CD4-positive, CD25-positive, alpha-beta regulatory T cell (primary cell): ENCODE measurements around the gene SLC25A22. TPM values are rescaled to one million over a fixed set of nuclear protein-coding genes. Genes with fewer than 3 reads are reported as not detected.
A peak's percentile ranks its signal among the peaks of the same experiment; 100 is the strongest.

Experiments
- ATAC-seq, 2 donors: fragments of 150-1000 bp; cut with Tn5 transposase; one replicate each; pipeline ENCODE4 v1.10.0; 2021; ENCODE audit warnings: low read depth in 2 of 2, moderate number of reproducible peaks in 2 of 2, moderate library complexity in 1 of 2
- DNase-seq, 3 donors: peaks; one replicate each; pipeline versions ENCODE4 v3.0.0 to v3.0.0-alpha.2; 2012 to 2022; ENCODE audit warnings: mixed read lengths in 1 of 3
- H3K27ac ChIP-seq: one replicate; pipeline ENCODE4 v1.7.0; 2013; ENCODE audit warnings: mild to moderate bottlenecking, low read length; ENCODE audit not compliant: insufficient read depth, poor library complexity, severe bottlenecking
- H3K27me3 ChIP-seq: one replicate; pipeline ENCODE4 v1.7.0; 2013; ENCODE audit warnings: low read length; ENCODE audit not compliant: control insufficient read depth, insufficient read depth
- H3K36me3 ChIP-seq: one replicate; pipeline ENCODE4 v1.7.0; 2013; ENCODE audit warnings: mild to moderate bottlenecking, low read length, moderate library complexity; ENCODE audit not compliant: control insufficient read depth, insufficient read depth
- H3K4me1 ChIP-seq: 2 replicates; pipeline ENCODE4 v1.7.0; 2013; ENCODE audit warnings: mild to moderate bottlenecking, low read length; ENCODE audit not compliant: insufficient read depth, control insufficient read depth, poor library complexity, severe bottlenecking
- H3K4me3 ChIP-seq: one replicate; pipeline ENCODE4 v1.7.0; 2013; ENCODE audit warnings: low read depth, mild to moderate bottlenecking, low read length, moderate library complexity
- H3K9me3 ChIP-seq, 2 experiments: 1 replicate in 1 of 2; 2 replicates in 1 of 2; pipeline ENCODE4 v1.7.0; 2013; ENCODE audit warnings: low read length in 2 of 2, mild to moderate bottlenecking in 1 of 2, moderate library complexity in 1 of 2; ENCODE audit not compliant: control insufficient read depth in 2 of 2
- H3K27ac Mint-ChIP-seq, 3 donors: one replicate each; pipeline ENCODE4 v1.8.0; 2020 to 2022; ENCODE audit warnings: mild to moderate bottlenecking in 3 of 3, mixed read lengths in 3 of 3, moderate library complexity in 2 of 3
- H3K27me3 Mint-ChIP-seq: one replicate; pipeline ENCODE4 v1.8.0; 2022; ENCODE audit warnings: mild to moderate bottlenecking, mixed read lengths
- H3K36me3 Mint-ChIP-seq: one replicate; pipeline ENCODE4 v1.8.0; 2020; ENCODE audit warnings: mixed read lengths
- H3K4me1 Mint-ChIP-seq, 4 donors: one replicate each; pipeline ENCODE4 v1.8.0; 2020 to 2022; ENCODE audit warnings: mixed read lengths in 4 of 4, mild to moderate bottlenecking in 1 of 4
- H3K4me3 Mint-ChIP-seq, 4 donors: one replicate each; pipeline ENCODE4 v1.8.0; 2020 to 2022; ENCODE audit warnings: mild to moderate bottlenecking in 4 of 4, mixed read lengths in 4 of 4, moderate library complexity in 3 of 4
- H3K9me3 Mint-ChIP-seq, 7 donors: one replicate each; pipeline ENCODE4 v1.8.0; 2020 to 2022; ENCODE audit warnings: mixed read lengths in 7 of 7, mild to moderate bottlenecking in 3 of 7, moderate library complexity in 2 of 7
- polyA plus RNA-seq, 4 donors: library from polyadenylated mRNA; unstranded; fragments of 300-500 nt; fragmentation: Illumina TruSeq; gene quantifications; one replicate each; pipeline ENCODE4 v1.2.3, GENCODE V29; 2021
- total RNA-seq: library from RNA; stranded (reverse); gene quantifications from one replicate; pipeline ENCODE4 v1.2.3, GENCODE V29; 2022

The SLC25A22 gene
- total and polyA plus RNA-seq, 5 donors from 2014 or later: 5.3 to 20.3 (median 6.6) TPM

DNA sequence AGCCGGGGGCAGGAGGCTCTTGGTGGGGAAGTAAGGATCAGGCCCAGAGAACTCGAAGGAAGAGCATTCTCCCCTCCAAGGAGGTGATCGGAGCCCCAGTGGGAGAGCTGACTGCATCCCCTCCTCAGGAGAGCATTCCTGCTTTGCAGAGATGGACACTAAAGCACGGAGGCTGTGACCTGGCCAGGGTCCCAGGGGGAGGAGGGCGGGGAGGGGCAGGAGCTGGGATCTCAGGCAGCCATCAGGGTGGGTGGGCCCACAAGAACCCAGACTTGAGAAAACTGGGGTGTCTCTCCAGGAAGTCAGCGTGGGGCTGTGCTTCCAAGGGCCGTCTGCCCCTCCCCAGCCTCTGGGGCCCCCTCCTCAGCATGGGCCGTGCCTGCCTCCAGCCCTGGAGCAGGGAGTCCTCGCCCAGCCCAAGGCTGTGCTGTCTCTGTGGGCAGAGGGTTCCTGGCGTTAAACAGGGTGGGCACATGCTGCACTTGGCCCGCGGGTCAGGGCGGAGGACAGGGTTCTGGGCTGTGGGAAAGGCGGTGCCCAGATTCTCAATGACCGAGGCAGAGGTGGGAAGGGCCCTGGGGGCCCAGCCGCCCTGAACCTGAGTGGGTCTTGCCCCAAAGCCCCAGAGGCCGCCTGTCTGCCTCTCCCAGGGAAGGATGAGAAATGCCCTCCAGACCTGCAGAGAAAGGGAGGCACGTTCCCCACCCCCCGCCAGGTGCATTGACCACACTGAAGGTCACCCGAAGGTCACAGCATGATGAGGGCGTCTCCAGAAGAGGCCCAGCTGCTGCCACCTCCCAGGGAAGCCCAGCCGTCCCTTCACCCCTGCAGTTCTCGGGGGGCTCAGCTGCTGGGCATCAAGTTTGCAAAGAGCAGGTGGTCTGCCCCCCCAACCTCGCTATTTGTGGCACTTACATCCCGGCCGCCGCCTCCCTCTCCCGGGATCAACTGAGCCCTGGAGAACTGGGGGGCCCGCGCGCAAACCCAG lies 8.8 kb downstream of the SLC25A22 start:
- Mint-ChIP-seq H3K27ac (no peak overlapping the region), H3K4me3 (peak overlapping the region in 1 of 4 donors; percentile 61)

DNA sequence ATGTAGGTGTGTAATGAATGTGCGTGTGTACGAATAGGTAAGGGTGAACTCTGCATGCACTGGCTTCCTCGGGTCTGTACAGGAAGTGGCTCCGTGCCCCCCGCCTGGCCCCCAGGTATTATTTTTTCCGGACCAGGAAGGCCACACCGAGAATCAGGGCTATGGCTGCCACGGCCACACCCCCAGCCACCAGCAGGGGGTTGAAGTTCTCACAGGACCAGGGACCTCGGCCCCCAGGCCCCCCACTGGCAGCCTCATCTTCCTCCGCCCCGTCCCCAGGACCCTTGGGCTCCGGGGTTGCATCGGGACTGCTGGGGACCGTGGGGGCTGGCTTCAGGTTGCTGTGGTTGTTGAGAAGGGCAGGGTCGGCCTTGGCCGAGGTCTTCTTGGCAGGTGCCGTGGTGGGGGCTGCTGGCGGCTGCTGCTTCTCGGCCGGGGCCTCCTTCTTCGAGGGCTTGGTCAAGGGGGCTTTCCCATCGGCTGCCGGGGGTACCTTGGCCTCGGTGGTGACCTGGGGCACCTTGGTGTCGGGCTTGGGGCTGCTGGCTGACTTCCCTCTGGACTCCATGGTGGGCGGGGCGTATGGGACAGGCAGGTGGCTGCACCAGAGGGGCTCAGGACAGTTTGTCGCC lies 10.0 kb downstream of the SLC25A22 start:
- Histone ChIP-seq H3K36me3 (no peaks in the 10 kb centered on the region), H3K9me3 (no peaks in the 10 kb centered on the region), H3K27me3 (no peaks in the 10 kb centered on the region), H3K4me3 (no peak overlapping the region), H3K27ac (no peak overlapping the region), H3K4me1 (peaks cover 17% of the 10 kb centered on the region)
- H3K4me1 Mint-ChIP-seq: peaks cover 0 to 22% (median 4%) of the 10 kb centered on the region in 4 donors
- H3K4me3 Mint-ChIP-seq: peak overlapping the region in 1 of 4 donors; percentile 92
- ATAC-seq: no peak
- no peak overlapping the region for H3K27ac Mint-ChIP-seq
- no peaks in the 10 kb centered on the region for H3K36me3 Mint-ChIP-seq
- H3K27me3 Mint-ChIP-seq: no peaks in the 10 kb centered on the region
- no peaks in the 10 kb centered on the region for H3K9me3 Mint-ChIP-seq
- DNase-seq: no peak

More for the DNA sequence above, 8.8 kb downstream of the SLC25A22 start:
- H3K9me3 Mint-ChIP-seq: no peaks in the 10 kb centered on the region
- no peak overlapping the region for H3K4me3 ChIP-seq
- peaks cover 17% of the 10 kb centered on the region for H3K4me1 ChIP-seq
- no peak for ATAC-seq
- no peaks in the 10 kb centered on the region for H3K9me3 ChIP-seq
- no peaks in the 10 kb centered on the region for H3K36me3 Mint-ChIP-seq
- no peak for DNase-seq
- H3K4me1 Mint-ChIP-seq: peaks cover 0 to 22% (median 4%) of the 10 kb centered on the region in 4 donors
- H3K36me3 ChIP-seq: peaks cover 6% of the 10 kb centered on the region
- no peaks in the 10 kb centered on the region for H3K27me3 Mint-ChIP-seq
- no peak overlapping the region for H3K27ac ChIP-seq
- no peaks in the 10 kb centered on the region for H3K27me3 ChIP-seq

DNA sequence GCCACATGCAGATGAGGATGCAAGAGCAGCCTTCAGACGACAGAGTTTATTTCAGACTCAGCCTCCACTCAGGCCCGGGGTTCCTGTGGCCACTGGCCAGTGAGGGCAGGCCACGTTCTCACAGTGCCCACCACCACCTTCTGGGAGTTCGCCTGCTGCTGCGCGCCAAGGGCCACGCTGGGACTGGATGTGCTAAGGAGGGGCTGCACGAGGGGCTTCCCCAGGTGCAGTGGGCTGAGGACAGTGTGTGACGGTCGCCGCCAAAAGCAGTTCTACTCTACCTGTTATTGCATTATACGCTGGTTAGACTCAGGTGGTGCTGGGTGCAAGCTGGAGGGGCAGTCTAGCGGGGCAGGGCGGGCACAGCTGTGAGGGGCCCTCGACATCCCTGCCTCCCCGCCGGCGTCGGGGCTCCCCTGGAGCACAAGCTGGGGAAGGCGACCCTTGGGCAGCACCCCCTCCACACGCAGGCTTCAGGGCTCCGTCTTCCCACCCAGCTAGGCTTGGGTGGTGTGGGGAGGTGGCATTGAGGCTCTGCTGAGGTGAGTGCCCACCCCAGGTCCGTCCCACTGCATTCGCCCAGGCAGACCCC lies 10.9 kb downstream of the SLC25A22 start:
- Mint-ChIP-seq H3K36me3 (no peaks in the 10 kb centered on the region), H3K4me3 (no peak overlapping the region), H3K4me1 (peaks cover 0 to 22% (median 4%) of the 10 kb centered on the region in 4 donors), H3K27me3 (no peaks in the 10 kb centered on the region), H3K27ac (no peak overlapping the region), H3K9me3 (no peaks in the 10 kb centered on the region)
- ATAC-seq (no peak), DNase-seq (no peak)
- no peaks in the 10 kb centered on the region for H3K27me3 ChIP-seq
- no peak overlapping the region for H3K27ac ChIP-seq
- no peak overlapping the region for H3K4me3 ChIP-seq
- H3K4me1 ChIP-seq: peaks cover 17% of the 10 kb centered on the region
- no peaks in the 10 kb centered on the region for H3K9me3 ChIP-seq
- H3K36me3 ChIP-seq: no peaks in the 10 kb centered on the region

DNA sequence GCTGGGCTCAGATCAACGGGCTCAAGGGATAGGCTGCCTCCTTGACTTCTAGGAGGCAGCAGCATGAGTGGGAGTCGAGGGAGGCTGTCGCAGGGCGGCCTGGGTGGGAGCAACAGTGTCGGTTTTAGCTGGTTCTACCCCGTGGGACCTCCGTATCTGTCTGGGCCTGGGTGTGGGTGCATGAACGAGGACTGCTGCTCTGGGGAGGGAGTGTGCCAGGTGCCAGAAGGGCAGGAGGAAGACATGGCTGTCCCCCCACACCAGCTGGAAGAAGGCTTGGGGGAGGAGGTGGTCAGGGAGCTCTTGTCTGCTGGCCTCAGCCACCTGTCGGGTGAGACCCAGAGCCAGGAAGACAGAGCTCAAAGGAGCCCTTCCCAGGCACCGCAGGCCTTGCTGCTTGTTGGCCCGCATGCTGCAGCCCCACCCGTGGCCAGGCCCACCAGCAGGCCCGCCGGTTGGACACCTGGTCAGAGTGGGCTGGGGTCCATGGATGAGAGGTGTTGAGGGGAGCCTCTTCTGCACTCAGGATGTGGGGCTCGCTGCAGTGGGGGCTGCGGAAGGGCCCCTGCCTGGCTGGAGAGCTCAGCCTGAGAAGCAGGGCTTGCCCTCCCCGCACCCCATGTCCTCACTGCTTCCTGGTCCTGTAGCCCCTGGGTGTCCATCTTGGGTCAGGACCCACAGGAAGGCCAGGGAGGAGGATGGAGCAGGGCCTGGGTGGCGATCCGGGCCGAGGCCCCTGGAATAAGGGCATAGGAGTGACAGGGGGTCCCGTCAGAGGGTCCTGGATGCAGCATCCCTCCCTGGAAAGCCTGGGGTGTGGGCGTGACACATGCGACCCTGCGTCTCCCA lies 11.6 kb downstream of the SLC25A22 start:
- H3K9me3 Mint-ChIP-seq: no peaks in the 10 kb centered on the region
- no peak overlapping the region for H3K27ac Mint-ChIP-seq
- H3K27me3 ChIP-seq: no peaks in the 10 kb centered on the region
- H3K36me3 ChIP-seq: no peaks in the 10 kb centered on the region
- DNase-seq: no peak
- ATAC-seq: no peak
- H3K4me1 ChIP-seq: peaks cover 17% of the 10 kb centered on the region
- no peaks in the 10 kb centered on the region for H3K36me3 Mint-ChIP-seq
- no peak overlapping the region for H3K4me3 ChIP-seq
- H3K9me3 ChIP-seq: no peaks in the 10 kb centered on the region
- H3K27ac ChIP-seq: no peak overlapping the region
- H3K4me3 Mint-ChIP-seq: peak overlapping the region in 1 of 4 donors; percentile 41
- H3K4me1 Mint-ChIP-seq: peaks cover 0 to 24% (median 4%) of the 10 kb centered on the region in 4 donors
- no peaks in the 10 kb centered on the region for H3K27me3 Mint-ChIP-seq

DNA sequence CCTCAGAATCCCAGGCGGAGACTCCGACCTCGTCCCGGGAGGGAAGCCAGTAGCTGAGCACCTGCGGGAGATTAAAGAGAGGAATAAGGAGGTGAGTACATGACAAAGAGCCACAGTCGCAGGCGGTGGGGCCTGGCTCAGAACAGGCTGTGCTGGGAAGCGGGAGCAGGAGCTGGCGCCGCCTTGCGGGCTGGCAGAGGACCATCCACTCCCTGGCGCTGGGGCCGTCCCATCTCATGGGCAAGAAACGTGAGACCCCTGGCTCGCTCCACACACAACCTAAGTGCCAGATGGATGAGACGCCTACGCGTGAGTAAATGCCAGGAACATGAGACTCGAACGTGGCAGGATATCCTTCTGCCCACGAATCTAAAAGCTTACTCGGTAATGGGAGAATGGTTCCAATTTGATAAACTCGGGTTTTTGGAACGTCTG lies 14.5 kb downstream of the SLC25A22 start:
- Histone ChIP-seq H3K27me3 (no peaks in the 10 kb centered on the region), H3K9me3 (no peaks in the 10 kb centered on the region), H3K36me3 (no peaks in the 10 kb centered on the region), H3K4me3 (no peak overlapping the region), H3K27ac (no peak overlapping the region), H3K4me1 (peaks cover 15% of the 10 kb centered on the region)
- Mint-ChIP-seq H3K36me3 (no peaks in the 10 kb centered on the region), H3K9me3 (no peaks in the 10 kb centered on the region), H3K27me3 (no peaks in the 10 kb centered on the region), H3K4me1 (peaks cover 0 to 33% (median 4%) of the 10 kb centered on the region in 4 donors), H3K4me3 (no peak overlapping the region), H3K27ac (no peak overlapping the region)
- ATAC-seq (peak in 1 of 2 donors; percentile 51), DNase-seq (peak in 1 of 3 donors; percentile 29)

GRCh38 chr11:782264-783174 lies 15.6 kb downstream of the SLC25A22 start:
- Histone ChIP-seq H3K36me3 (no peaks in the 10 kb centered on the region), H3K27ac (no peak overlapping the region), H3K9me3 (no peaks in the 10 kb centered on the region), H3K4me1 (peaks cover 14% of the 10 kb centered on the region), H3K4me3 (no peak overlapping the region), H3K27me3 (no peaks in the 10 kb centered on the region)
- ATAC-seq (no peak), DNase-seq (no peak)
- H3K4me1 Mint-ChIP-seq: peaks cover 0 to 31% (median 4%) of the 10 kb centered on the region in 4 donors
- H3K9me3 Mint-ChIP-seq: no peaks in the 10 kb centered on the region
- no peaks in the 10 kb centered on the region for H3K36me3 Mint-ChIP-seq
- no peak overlapping the region for H3K27ac Mint-ChIP-seq
- no peaks in the 10 kb centered on the region for H3K27me3 Mint-ChIP-seq
- H3K4me3 Mint-ChIP-seq: no peak overlapping the region
